Uterus (tissue), 2 donors: ENCODE results near the gene SERPINF2.

Experiments used
- POLR2A ChIP-seq, 2 donors: fragments of 450-650 bp; IDR thresholded peaks; one replicate each; pipeline ENCODE4 v1.6.1; 2016; ENCODE audit warnings: antibody characterized with exemption in 2 of 2, mild to moderate bottlenecking in 1 of 2, moderate library complexity in 1 of 2
- TF ChIP-seq, protein P1 (sequence below), 4 experiments: fragments of 200-600 bp in 2 of 4; fragments of 450-650 bp in 2 of 4; sonication (generic) in 2 of 4; IDR thresholded peaks; one replicate each; pipeline ENCODE4 v1.5.1; 2016 to 2019; ENCODE audit warnings: antibody characterized with exemption in 4 of 4, mild to moderate bottlenecking in 2 of 4, moderate library complexity in 1 of 4

DNA sequence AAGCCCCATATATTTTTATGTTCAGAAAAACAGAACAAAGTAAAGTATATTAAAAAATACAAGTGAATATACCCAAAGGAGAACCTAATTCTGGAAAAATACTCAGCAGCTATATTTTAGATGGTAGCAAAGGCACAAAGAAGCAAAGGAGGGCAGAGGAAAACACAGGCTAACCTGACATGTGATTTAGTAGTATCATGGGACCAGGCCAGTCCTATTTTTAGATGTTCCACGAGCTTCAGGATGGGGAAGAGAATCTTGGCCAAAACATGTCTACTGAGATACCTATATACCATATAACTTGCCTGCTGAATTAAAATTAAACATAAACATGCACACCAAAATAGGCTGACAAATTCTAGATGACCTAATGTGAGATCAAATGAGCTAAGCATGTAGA lies 54.1 kb downstream of the SERPINF2 start:
- TF ChIP-seq POLR2A (IDR thresholded peaks at IDR 0.05) = no peak
- TF ChIP-seq, protein P1, sequence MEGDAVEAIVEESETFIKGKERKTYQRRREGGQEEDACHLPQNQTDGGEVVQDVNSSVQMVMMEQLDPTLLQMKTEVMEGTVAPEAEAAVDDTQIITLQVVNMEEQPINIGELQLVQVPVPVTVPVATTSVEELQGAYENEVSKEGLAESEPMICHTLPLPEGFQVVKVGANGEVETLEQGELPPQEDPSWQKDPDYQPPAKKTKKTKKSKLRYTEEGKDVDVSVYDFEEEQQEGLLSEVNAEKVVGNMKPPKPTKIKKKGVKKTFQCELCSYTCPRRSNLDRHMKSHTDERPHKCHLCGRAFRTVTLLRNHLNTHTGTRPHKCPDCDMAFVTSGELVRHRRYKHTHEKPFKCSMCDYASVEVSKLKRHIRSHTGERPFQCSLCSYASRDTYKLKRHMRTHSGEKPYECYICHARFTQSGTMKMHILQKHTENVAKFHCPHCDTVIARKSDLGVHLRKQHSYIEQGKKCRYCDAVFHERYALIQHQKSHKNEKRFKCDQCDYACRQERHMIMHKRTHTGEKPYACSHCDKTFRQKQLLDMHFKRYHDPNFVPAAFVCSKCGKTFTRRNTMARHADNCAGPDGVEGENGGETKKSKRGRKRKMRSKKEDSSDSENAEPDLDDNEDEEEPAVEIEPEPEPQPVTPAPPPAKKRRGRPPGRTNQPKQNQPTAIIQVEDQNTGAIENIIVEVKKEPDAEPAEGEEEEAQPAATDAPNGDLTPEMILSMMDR (IDR thresholded peaks at IDR 0.05) = peak in 1 of 4 experiments; percentile 16
